GM23338 (cell line): ENCODE data around the gene MYLK. TPM values are rescaled to one million over a fixed set of nuclear protein-coding genes. Genes with fewer than 3 reads are reported as not detected.

Experiments
- ATAC-seq: fragments of 200-7000 bp; cut with Tn5 transposase; 3 replicates; pipeline ENCODE4 v1.9.1; 2020
- DNase-seq: peaks from one replicate; pipeline ENCODE4 v3.0.0-alpha.2; 2015; ENCODE audit warnings: low spot score
- H2AFZ ChIP-seq: fragments of 200-600 bp; sonication (generic); 2 replicates; pipeline ENCODE4 v1.8.0; 2016; ENCODE audit warnings: antibody characterized with exemption, mild to moderate bottlenecking, moderate library complexity
- H3F3A ChIP-seq: fragments of 200-600 bp; sonication (generic); replicated peaks from 2 replicates; pipeline ENCODE4 v1.8.0; 2017; ENCODE audit warnings: antibody characterized with exemption, mixed run types, low read depth
- H3K27ac ChIP-seq: fragments of 200-600 bp; sonication (generic); 2 replicates; pipeline ENCODE4 v1.6.1; 2016; ENCODE audit warnings: low read depth
- H3K27me3 ChIP-seq: fragments of 200-600 bp; sonication (generic); 2 replicates; pipeline ENCODE4 v1.8.0; 2016; ENCODE audit warnings: mild to moderate bottlenecking, mixed run types, moderate library complexity; ENCODE audit not compliant: insufficient read depth
- H3K36me3 ChIP-seq: fragments of 200-600 bp; sonication (generic); 2 replicates; pipeline ENCODE4 v1.8.0; 2016; ENCODE audit warnings: mild to moderate bottlenecking; ENCODE audit not compliant: insufficient read depth
- H3K4me1 ChIP-seq: fragments of 200-600 bp; sonication (generic); 2 replicates; pipeline ENCODE4 v1.8.0; 2016; ENCODE audit warnings: mild to moderate bottlenecking, moderate library complexity; ENCODE audit not compliant: insufficient read depth
- H3K4me2 ChIP-seq: fragments of 200-600 bp; sonication (generic); 2 replicates; pipeline ENCODE4 v1.7.1; 2017; ENCODE audit warnings: mixed run types
- H3K4me3 ChIP-seq: fragments of 200-600 bp; sonication (generic); 2 replicates; pipeline ENCODE4 v1.6.1; 2016; ENCODE audit warnings: mixed run types
- H3K79me2 ChIP-seq: fragments of 200-600 bp; sonication (generic); replicated peaks from 2 replicates; pipeline ENCODE4 v1.8.0; 2017; ENCODE audit warnings: mild to moderate bottlenecking; ENCODE audit not compliant: insufficient read depth
- H3K9me2 ChIP-seq: fragments of 200-600 bp; sonication (generic); 2 replicates; pipeline ENCODE4 v1.8.0; 2017; ENCODE audit not compliant: insufficient read depth
- H4K20me1 ChIP-seq: fragments of 200-600 bp; sonication (generic); replicated peaks from 2 replicates; pipeline ENCODE4 v1.8.0; 2017; ENCODE audit warnings: mild to moderate bottlenecking; ENCODE audit not compliant: insufficient read depth
- H3K27ac Mint-ChIP-seq: 2 replicates; pipeline ENCODE4 v1.8.0; 2020; ENCODE audit warnings: inconsistent platforms, mild to moderate bottlenecking, moderate library complexity, mixed read lengths
- H3K27me3 Mint-ChIP-seq: 3 replicates; pipeline ENCODE4 v1.8.0; 2022; ENCODE audit warnings: low read depth, mild to moderate bottlenecking, moderate library complexity, mixed read lengths, inconsistent platforms; ENCODE audit not compliant: insufficient read depth, poor library complexity
- H3K36me3 Mint-ChIP-seq: 3 replicates; pipeline ENCODE4 v1.8.0; 2021; ENCODE audit warnings: low read depth, mild to moderate bottlenecking, inconsistent platforms, moderate library complexity, mixed read lengths
- H3K4me1 Mint-ChIP-seq: 3 replicates; pipeline ENCODE4 v1.8.0; 2020; ENCODE audit warnings: mild to moderate bottlenecking, inconsistent platforms, mixed read lengths
- H3K4me3 Mint-ChIP-seq: 3 replicates; pipeline ENCODE4 v1.8.0; 2021; ENCODE audit warnings: moderate library complexity, mild to moderate bottlenecking, inconsistent platforms, mixed read lengths
- H3K9me3 Mint-ChIP-seq: 3 replicates; pipeline ENCODE4 v1.8.0; 2020; ENCODE audit warnings: moderate library complexity, mild to moderate bottlenecking, inconsistent platforms, mixed read lengths
- CREB1 ChIP-seq: fragments of 250-450 bp; sonication (Bioruptor Pico); IDR thresholded peaks from 2 replicates; pipeline ENCODE4 v1.5.0; 2020; ENCODE audit warnings: low read depth, mild to moderate bottlenecking, moderate library complexity
- EZH2 ChIP-seq: fragments of 200-600 bp; sonication (generic); IDR thresholded peaks from one replicate; pipeline ENCODE4 v1.8.0; 2017; ENCODE audit warnings: antibody characterized with exemption, mild to moderate bottlenecking, low read depth; ENCODE audit not compliant: unreplicated experiment
- EZH2phosphoT487 ChIP-seq: fragments of 200-600 bp; sonication (generic); IDR thresholded peaks from one replicate; pipeline ENCODE4 v1.8.1; 2018; ENCODE audit warnings: antibody characterized with exemption; ENCODE audit not compliant: unreplicated experiment
- JUNB ChIP-seq: IDR thresholded peaks from one replicate; pipeline ENCODE4 v1.6.1; 2016; ENCODE audit warnings: antibody characterized with exemption; ENCODE audit not compliant: unreplicated experiment
- POLR2AphosphoS5 ChIP-seq: IDR thresholded peaks from 2 replicates; pipeline ENCODE4 v1.6.1; 2016; ENCODE audit warnings: antibody characterized with exemption, low read depth
- STAT1 ChIP-seq: IDR thresholded peaks from one replicate; pipeline ENCODE4 v1.6.1; 2016; ENCODE audit warnings: antibody characterized with exemption; ENCODE audit not compliant: unreplicated experiment
- ZNF114 ChIP-seq: fragments of 250-450 bp; sonication (Bioruptor Pico); IDR thresholded peaks from 2 replicates; pipeline ENCODE4 v1.5.0; 2020; ENCODE audit warnings: mild to moderate bottlenecking, moderate library complexity
- ZNF331 ChIP-seq: fragments of 250-450 bp; sonication (Bioruptor Pico); IDR thresholded peaks from 2 replicates; pipeline ENCODE4 v1.5.0; 2020; ENCODE audit warnings: low read depth, mild to moderate bottlenecking, moderate library complexity
- ZNF462 ChIP-seq: fragments of 250-450 bp; sonication (Bioruptor Pico); IDR thresholded peaks from 2 replicates; pipeline ENCODE4 v1.5.0; 2020; ENCODE audit warnings: mild to moderate bottlenecking, moderate library complexity
- polyA plus RNA-seq: library from polyadenylated mRNA; unstranded; fragments of >200 nt; fragmentation: Nextera tagmentation; extraction: Ambion mirVana; gene quantifications from 2 replicates; pipeline ENCODE4 v1.2.1, GENCODE V29; 2016
- total RNA-seq: library from RNA; depleted of rRNA; stranded (reverse); fragments of >200 nt; shearing (Covaris generic); gene quantifications from 2 replicates; pipeline ENCODE4 v1.2.3, GENCODE V29; 2014
- TF ChIP-seq, protein P1 (sequence below): IDR thresholded peaks from one replicate; pipeline ENCODE4 v1.6.1; 2018; ENCODE audit warnings: antibody characterized with exemption; ENCODE audit not compliant: unreplicated experiment
- TF ChIP-seq, protein P2 (sequence below): IDR thresholded peaks from 2 replicates; pipeline ENCODE4 v1.6.1; 2016; ENCODE audit warnings: antibody characterized with exemption

The MYLK gene
- total and polyA plus RNA-seq, 2 experiments from 2014 or later, result 11.5 to 17.9 TPM

- Histone ChIP-seq H3K4me3 (no peak overlapping the region), H4K20me1 (no peaks in the 10 kb centered on the region), H3K9me2 (peaks cover 8% of the 10 kb centered on the region; the same call in 1 of the 2 replicates), H3K79me2 (no peaks in the 10 kb centered on the region), H3K4me1 (peaks cover 4% of the 10 kb centered on the region; the same call in 1 of the 2 replicates), H2AFZ (no peak overlapping the region), H3K36me3 (no peaks in the 10 kb centered on the region), H3K27ac (no peak overlapping the region), H3K4me2 (no peak overlapping the region), H3K27me3 (no peaks in the 10 kb centered on the region), H3F3A (no peaks in the 10 kb centered on the region)
- DNase-seq, result no peak
- H3K36me3 Mint-ChIP-seq, result no peaks in the 10 kb centered on the region
- TF ChIP-seq STAT1, result no peak
- TF ChIP-seq POLR2AphosphoS5, result no peak
- TF ChIP-seq ZNF114, result no peak
- no peak for TF ChIP-seq EZH2phosphoT487
- no peak for TF ChIP-seq EZH2
- no peak for TF ChIP-seq CREB1 (CRISPR knock-in tag)
- TF ChIP-seq ZNF331 (CRISPR knock-in tag), result no peak
- TF ChIP-seq JUNB, result no peak
- TF ChIP-seq, protein P1, sequence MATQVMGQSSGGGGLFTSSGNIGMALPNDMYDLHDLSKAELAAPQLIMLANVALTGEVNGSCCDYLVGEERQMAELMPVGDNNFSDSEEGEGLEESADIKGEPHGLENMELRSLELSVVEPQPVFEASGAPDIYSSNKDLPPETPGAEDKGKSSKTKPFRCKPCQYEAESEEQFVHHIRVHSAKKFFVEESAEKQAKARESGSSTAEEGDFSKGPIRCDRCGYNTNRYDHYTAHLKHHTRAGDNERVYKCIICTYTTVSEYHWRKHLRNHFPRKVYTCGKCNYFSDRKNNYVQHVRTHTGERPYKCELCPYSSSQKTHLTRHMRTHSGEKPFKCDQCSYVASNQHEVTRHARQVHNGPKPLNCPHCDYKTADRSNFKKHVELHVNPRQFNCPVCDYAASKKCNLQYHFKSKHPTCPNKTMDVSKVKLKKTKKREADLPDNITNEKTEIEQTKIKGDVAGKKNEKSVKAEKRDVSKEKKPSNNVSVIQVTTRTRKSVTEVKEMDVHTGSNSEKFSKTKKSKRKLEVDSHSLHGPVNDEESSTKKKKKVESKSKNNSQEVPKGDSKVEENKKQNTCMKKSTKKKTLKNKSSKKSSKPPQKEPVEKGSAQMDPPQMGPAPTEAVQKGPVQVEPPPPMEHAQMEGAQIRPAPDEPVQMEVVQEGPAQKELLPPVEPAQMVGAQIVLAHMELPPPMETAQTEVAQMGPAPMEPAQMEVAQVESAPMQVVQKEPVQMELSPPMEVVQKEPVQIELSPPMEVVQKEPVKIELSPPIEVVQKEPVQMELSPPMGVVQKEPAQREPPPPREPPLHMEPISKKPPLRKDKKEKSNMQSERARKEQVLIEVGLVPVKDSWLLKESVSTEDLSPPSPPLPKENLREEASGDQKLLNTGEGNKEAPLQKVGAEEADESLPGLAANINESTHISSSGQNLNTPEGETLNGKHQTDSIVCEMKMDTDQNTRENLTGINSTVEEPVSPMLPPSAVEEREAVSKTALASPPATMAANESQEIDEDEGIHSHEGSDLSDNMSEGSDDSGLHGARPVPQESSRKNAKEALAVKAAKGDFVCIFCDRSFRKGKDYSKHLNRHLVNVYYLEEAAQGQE, result no peak
- TF ChIP-seq ZNF462 (CRISPR knock-in tag), result no peak
- TF ChIP-seq, protein P2, sequence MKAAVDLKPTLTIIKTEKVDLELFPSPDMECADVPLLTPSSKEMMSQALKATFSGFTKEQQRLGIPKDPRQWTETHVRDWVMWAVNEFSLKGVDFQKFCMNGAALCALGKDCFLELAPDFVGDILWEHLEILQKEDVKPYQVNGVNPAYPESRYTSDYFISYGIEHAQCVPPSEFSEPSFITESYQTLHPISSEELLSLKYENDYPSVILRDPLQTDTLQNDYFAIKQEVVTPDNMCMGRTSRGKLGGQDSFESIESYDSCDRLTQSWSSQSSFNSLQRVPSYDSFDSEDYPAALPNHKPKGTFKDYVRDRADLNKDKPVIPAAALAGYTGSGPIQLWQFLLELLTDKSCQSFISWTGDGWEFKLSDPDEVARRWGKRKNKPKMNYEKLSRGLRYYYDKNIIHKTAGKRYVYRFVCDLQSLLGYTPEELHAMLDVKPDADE, result no peak
- H3K9me3 Mint-ChIP-seq, result no peaks in the 10 kb centered on the region
- H3K27ac Mint-ChIP-seq, result no peak overlapping the region
- peaks cover 5% of the 10 kb centered on the region; the same call in 2 of the 3 replicates for H3K4me1 Mint-ChIP-seq
- no peaks in the 10 kb centered on the region for H3K27me3 Mint-ChIP-seq
- ATAC-seq, result no peak
- H3K4me3 Mint-ChIP-seq, result no peak overlapping the region
Measured at GRCh38 chr3:123757281-123757940, 126.7 kb downstream of the MYLK start.
